ENCODE results near the gene AP3B2.
"Not testable (repeated sequence)": the region's sequence is repeated elsewhere in the genome, so short reads cannot be mapped to it uniquely, and the experiment has no call there.

The AP3B2 gene
- 0.07 to 5.8 (median 0.14) reads per million in 17 experiments for total RNA-seq

DNA sequence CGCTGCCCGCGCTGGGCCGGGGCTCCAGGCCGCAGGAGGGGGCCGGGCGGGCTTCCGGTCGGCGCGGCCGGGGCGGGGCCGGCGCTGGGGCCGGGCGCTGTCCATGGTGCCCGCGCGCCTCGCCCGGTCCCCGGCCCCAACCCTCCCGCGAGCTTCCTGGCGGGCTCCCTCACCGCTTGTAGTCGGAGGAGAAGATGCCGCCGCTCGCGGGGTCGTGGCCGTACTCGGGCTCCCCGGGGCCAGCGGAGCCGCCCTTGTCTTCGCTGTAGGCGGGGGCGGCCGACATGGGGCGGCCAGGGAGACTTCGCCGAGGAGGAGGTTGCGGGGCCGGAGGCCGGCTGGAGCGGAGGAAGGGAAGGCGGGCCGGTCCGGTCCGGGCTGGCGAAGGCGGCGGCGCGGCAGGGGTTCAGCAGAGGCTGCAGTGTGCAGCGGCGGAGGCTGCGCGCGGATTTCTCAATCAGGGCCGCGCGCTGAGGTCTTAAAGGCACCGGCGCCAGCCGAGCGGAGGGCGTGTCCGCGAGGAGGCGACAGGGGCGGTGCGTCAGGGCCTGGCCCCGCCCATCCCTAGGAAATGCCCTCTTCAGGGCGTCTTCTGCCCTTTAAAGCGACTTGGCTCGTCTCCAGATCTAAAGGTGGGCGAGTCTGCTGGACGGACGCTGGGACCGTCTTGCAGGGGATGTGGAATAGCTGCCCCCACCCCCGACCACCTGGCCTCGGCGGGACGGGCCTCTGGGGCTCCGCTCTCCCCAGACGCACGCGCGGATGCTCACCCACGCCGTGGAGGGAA is at the start of gene AP3B2:
AP3B2 (minus strand) TSS at position 455 of the 787 bp plus-strand sequence; CDS start at position 286, 169 bp downstream.
- DNase-seq, result peak; percentile 81 to 92 (median 88)

GRCh38 chr15:82751308-82751707 is 41.6 kb upstream of the AP3B2 start:
- peak; percentile 53 to 81 (median 65) for DNase-seq

DNA sequence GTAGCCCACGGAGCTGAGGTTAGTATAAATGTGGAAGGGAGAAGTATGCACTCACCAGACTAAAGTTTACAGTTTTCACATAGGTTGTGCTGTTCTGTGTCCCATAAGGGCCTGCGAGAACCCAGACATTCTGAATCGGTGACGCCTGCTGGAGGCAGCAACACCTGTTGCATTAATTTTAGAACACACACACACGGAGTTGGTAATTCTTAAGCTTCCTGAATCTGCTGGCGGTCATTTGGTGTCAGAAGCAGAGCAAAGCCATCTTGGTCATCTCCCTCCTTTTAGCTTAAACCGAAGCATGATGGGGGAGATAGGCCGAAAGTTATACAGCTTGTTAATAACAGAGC is 41.1 kb upstream of the AP3B2 start:
- peak in 3 of 4 experiments; percentile 5 to 6 (median 6) for DNase-seq

DNA sequence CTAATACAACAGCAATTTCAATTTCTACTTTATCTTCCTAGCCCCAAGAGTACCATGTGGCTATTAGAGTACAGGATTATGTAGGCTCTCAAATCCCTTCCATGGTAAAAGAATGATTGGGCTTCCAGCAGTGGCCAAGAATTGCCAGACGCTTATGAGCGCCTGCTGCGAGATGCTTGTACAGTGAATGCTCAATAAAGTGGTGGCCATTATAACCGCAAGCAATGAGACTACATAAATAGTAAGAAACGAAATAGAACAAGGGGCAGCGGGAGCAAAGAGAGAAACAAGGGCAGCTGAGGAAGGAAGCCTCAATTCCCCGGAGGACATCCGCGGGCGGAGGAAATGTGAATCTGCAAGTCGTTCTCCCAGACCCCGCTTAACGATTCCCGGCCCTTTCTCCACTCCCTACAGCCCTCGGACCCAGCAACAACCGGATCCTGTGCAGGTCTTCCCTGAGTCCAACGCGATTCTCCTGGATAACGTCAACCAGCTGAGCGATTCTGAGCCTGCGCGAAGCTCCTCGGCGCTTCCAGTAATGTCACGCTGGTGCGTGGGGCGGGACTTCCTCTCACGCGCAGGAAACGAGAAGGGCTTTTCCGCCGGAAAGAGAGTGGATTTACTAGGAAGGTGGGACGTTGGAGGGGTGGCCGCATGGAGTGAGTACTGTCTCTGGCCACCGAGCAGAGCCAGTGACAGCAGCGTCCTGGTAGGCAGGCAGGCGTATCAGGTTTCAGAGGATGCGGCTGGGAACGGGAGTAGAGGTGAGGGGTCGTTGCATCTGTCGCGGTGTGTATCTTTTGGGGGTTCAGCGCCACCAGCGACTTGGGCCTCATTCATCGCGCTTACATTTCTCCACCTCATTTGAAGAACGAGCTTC is 40.5 kb upstream of the AP3B2 start:
- DNase-seq, result peak; percentile 93 to 97 (median 96)

- DNase-seq, result no peak
These were observed 38.6 kb upstream of the AP3B2 start for GRCh38 chr15:82748315-82748714.

DNA sequence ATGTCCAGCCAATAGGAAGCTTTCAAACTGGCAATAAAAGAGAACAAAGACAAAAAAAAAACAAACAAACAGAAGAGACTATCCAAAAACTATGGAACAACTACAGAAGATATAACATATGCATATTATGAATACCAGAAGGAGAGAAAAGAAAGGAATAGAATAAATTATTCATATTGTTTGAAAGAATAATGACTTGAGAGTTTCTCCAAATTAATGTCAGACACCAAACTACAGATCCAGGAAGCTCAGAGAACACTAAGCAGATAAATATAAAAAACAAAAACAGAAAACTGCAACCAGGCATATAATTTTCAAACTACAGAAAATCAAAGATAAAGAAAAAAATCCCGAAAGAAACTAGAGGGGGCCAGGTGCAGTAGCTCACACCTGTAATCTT is 34.1 kb upstream of the AP3B2 start:
- DNase-seq, result no peak

DNA sequence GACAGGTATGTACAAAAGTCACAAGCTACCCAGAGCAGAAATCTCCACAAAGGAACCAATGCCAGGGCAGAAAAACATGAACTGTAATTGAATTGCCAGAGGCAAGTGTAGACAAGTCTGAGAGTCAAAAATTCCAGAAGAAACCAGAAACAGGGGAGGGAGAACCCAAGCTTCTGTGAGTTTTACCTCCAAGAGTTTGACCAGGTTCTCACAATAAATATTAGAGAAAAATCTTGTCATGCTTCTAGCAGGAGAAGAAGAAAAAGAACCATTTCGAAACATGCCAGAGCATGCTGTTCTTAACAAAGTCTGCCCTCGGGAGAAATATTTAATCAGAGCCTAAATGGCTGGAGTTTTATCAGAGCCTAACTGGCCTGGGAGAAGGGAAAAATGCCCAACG is 32.5 kb upstream of the AP3B2 start:
- no peak for DNase-seq

- DNase-seq, result no peak
These were observed 29.4 kb upstream of the AP3B2 start for GRCh38 chr15:82739086-82739485.

DNA sequence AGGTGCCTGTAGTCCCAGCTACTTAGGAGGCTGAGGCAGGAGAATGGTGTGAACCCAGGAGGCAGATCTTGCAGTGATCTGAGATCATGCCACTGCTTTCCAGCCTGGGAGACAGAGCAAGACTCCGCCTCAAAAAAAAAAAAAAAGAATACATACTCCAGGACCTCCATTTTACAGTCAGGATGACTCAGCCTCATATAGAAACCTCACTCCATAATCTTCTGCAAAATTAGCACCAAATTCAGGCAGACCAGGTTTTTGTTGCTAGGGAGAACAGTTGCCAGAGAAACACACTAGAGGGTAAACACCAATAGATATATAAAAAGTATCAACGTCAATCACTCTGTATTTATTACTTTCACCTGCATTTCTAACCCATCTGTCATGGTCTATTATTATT is 28.3 kb upstream of the AP3B2 start:
- DNase-seq, result no peak

- DNase-seq, result no peak
These were observed 21.9 kb upstream of the AP3B2 start for GRCh38 chr15:82731527-82731926.

GRCh38 chr15:82730022-82730530 is 20.4 kb upstream of the AP3B2 start:
- no peak for DNase-seq

- no peak for DNase-seq
These were observed 17.1 kb upstream of the AP3B2 start for GRCh38 chr15:82726816-82727215.

- DNase-seq, result no peak
These were observed 5.3 kb upstream of the AP3B2 start for GRCh38 chr15:82715003-82715402.

GRCh38 chr15:82714016-82714415 is 4.3 kb upstream of the AP3B2 start:
- DNase-seq, result no peak

GRCh38 chr15:82712036-82712435 is 2.4 kb upstream of the AP3B2 start:
- DNase-seq, result no peak

DNA sequence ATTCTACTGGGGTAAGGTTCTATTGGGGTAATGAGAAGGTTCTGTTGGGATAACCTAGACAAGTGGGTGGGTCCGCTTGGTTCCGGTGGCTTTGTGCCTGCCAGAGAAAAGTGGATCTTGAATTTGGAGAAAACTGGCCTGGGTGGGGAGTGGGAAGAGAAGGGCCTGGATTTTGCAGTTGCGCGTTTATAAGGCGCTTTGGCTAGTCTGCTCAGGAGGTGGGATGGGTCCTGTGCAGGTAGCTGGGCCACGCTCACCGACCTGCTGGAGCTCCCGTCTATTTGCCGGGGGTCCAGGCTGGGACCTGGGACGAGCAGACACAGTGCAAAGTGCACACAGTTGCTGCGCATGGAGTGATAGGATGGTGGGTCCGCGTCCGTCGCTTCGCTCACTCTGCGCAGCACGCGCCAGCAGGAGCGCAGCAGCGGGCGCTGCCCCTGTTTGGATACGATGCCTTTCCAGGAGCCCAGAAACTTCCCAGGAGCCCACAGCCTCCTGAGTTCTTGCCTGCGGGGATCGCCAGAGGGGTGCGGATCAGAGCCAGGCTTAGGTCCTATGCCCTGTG is 1.3 kb upstream of the AP3B2 start:
- DNase-seq, result no peak

DNA sequence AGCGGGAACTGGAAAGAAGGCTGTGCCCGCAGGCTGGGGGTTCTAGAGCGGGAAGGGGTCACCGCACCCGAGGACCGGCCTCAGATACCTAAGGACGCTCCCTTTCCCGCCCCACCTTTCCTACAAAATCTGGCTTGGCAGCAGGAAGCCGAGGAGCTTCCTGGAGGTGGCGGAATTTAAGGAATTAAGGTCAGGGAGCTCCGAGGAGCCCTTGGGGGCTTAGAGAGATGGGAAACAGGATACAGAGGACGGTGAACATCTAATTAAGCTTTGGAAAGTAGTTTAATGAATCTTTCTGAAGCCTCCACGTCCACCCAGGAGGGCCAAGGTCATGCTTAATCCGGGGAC is 507 bp upstream of the AP3B2 start:
- DNase-seq, result no peak

DNA sequence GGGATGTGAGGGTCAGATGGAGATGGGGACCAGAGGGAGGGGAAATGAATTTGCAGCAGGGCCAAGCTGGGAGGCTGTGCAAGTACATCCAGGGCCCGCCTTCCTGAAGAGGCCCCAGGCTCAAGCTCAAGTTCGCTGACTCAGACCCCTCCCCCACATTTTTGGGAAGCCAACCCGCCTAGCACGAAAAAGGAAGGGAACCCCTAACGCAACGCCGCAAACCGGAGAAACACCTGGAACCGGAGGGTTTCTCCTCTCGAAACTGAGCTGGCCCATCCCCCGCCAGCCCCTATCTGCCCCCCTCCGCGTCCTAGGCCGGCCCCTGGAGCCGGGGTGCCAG is 624 bp downstream of the AP3B2 start:
- DNase-seq, result no peak

DNA sequence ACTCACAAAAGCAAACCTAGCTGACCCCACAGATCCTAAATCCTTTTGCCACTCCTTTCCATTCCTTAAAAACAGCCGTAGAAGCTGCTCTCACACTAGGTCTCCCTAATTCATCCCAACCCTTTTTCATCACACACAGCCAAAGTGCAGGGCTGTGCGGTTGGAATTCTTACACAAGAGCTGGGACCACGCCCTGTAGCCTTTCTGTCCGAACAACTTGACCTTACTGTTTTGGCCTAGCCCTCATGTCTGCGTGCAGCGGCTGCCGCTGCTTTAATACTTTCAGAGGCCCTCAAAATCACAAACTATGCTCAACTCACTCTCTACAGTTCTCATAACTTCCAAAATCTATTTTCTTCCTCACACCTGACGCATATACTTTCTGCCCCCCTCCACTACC is 3.8 kb downstream of the AP3B2 start:
- DNase-seq, result not testable (repeated sequence)

GRCh38 chr15:82699726-82700125 is 9.9 kb downstream of the AP3B2 start:
- DNase-seq, result no peak

DNA sequence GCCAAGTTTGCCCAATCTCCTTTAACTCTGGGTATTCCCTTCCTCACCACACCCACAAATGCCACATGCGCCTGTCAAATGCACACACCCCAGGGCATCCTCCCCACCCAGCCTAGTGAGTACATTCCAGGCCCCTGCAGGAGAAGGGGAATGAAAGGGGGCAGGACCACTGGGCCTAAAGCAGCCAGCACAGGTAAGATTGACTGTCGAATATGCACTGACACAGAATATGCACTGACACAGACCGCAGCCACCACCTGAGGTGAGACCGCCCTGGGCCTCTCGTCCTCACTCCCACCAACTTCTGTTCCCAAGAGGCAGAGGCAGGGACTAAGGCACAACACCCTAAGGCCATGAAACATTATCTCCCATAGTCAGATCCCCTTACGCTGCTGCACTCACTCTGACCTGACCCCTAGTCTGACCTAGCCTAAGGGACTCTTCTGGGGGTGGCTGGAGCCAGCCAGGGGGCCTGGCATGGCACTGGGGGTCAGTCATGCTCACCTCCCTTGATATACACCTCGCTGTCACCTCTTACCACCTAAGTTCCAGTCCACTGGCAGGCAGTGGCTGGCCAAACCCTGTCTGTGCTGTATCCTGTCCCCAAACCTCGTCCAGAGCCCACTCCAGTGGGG is 10.8 kb downstream of the AP3B2 start:
- no peak for DNase-seq

DNA sequence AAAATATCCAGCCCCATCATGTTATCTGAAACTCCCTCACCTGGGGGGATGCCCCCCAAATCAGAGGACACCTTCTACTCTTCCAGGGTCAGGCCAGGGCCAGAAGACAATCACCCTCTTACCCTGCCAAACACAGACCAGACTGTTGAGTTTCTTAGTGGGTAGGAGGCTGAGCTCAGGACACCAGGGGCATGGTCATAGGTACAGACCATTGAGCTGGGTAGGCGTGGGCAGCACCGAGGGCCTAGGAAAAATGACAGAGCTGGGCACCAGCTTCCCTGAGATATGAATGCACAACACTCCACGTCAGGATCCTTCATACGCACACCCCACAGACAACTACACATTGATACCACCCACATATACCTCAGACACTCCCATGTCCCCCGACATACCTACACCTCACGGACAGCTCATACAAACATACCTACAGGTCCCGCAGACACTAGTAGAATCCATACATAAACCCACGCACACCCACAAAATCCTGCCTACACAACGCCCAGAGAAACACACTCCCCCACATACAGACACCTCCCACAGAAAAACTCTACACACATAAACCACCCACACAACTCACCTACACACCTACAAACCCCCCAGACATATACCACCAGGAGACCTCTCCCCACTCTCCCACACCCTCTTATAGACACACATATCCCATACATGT is 11.8 kb downstream of the AP3B2 start:
- no peak for DNase-seq
